ENCODE data around the gene CELSR3.

The CELSR3 gene

DNA sequence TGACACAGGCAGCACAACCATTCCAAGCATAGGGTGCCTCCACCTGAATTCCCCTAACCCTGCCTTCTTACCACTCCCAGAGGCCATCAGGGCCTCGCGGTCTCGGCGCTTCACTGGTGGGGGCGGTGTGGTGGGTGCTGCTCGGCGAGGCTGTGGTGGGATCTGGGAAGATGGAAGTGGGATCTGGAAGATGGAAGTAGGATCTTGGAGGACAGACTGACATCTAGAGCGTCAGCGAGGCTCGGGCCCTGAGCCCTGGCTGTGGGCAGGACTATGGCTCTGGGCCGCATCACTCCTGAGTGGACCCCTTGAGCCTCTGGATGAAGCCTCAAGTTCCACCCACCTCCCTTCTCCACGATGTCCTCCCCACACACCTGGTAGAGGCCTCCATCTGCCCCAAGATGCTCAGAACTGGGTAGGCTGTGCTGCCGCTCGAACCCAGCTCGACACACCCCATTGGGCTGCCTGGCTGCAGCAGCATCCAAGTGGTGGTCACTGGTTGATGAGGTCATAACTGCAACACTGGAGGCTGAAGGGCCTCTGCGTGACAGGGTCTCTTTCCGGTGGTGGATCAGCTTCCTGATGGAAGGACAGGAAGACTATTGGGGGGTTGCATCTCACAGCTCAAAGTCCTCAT is 19.4 kb upstream of the CELSR3 start:
- H3K9ac ChIP-seq (ENCODE audit: insufficient read length, low read depth): no peak overlapping the region
- TF ChIP-seq ZNF274 (IDR thresholded peaks at IDR 0.05; ENCODE audit: low read depth, low read length): no peak
- no peak for TF ChIP-seq SUZ12 (IDR thresholded peaks at IDR 0.05; ENCODE audit: extremely low read depth, insufficient read depth, insufficient read length)
- no peak for TF ChIP-seq YY1 (IDR thresholded peaks at IDR 0.05; ENCODE audit: insufficient read depth, insufficient read length)
- H3K9me3 ChIP-seq (ENCODE audit: insufficient read depth, low read length): no peaks in the 10 kb centered on the region
- DNase-seq (ENCODE audit: low read depth, low spot score): no peak
- peaks cover 64% of the 10 kb centered on the region for H3K36me3 ChIP-seq (ENCODE audit: insufficient read depth, insufficient read length, low read length)
- H3K4me1 ChIP-seq (ENCODE audit: insufficient read depth, insufficient read length): peaks cover 22% of the 10 kb centered on the region
- no peak overlapping the region for H3K4me3 ChIP-seq (ENCODE audit: insufficient read length, low read depth)
- H3K27me3 ChIP-seq (ENCODE audit: insufficient read depth, insufficient read length): no peaks in the 10 kb centered on the region

DNA sequence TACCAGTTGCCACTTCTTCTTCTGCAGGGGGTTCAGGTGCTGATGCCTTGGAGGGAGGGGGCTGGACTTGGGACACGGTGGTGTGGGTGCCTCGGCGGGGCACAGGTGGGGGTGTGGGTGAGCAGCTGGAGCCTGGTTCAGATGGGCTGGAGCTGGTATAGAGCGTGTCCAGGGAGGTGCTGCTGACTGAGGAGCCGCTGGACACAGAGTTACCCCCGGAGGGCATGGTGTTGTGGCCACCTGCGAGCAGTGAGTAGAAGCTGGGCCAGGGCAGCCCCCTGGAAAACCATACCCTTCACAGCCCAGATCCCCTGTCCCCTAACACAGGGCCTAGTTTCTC is 18.8 kb upstream of the CELSR3 start:
- Histone ChIP-seq H3K4me1 (ENCODE audit: insufficient read depth, insufficient read length) (peaks cover 22% of the 10 kb centered on the region), H3K36me3 (ENCODE audit: insufficient read depth, insufficient read length, low read length) (peaks cover 63% of the 10 kb centered on the region), H3K4me3 (ENCODE audit: insufficient read length, low read depth) (no peak overlapping the region), H3K27me3 (ENCODE audit: insufficient read depth, insufficient read length) (no peaks in the 10 kb centered on the region), H3K9me3 (ENCODE audit: insufficient read depth, low read length) (no peaks in the 10 kb centered on the region), H3K9ac (ENCODE audit: insufficient read length, low read depth) (no peak overlapping the region)
- TF ChIP-seq YY1 (IDR thresholded peaks at IDR 0.05; ENCODE audit: insufficient read depth, insufficient read length) (no peak), SUZ12 (IDR thresholded peaks at IDR 0.05; ENCODE audit: extremely low read depth, insufficient read depth, insufficient read length) (no peak), ZNF274 (IDR thresholded peaks at IDR 0.05; ENCODE audit: low read depth, low read length) (no peak)
- no peak for DNase-seq (ENCODE audit: low read depth, low spot score)

DNA sequence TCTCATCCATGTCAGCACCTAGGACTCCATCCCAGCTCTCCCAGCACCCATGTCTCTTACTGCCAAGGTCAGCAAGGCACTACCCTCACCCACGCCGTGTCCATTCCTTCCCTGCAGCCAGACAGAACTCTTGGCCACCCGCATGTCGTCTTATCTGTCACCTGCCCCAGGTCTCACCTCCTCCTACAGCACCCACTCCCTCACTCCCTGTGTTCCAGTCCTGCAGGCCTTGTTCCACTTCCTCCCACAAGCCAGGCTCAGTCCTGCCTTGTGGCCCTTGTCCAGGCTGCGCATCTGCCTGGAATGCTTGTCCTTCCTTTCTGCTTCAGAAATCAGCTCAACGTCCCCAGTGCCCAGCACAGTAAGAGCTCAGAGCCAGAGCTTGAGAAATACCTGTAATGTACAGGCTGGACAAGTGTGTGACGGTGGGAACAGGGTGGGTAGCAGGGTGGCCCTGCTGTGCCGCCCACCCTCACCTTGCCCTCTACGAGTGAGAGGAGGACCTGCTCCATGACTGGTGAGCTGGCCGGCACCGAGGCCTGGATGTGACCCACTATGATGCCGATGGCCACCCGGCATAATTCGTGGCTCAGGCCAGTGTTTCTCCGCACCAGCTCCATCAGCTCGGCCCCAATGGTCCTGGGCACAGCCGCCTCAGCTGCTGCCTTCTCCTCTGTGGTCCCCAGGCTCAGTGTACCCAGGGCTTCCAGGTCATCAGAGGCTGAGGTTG is 18.3 kb upstream of the CELSR3 start:
- H3K4me3 ChIP-seq (ENCODE audit: insufficient read length, low read depth): no peak overlapping the region
- H3K9me3 ChIP-seq (ENCODE audit: insufficient read depth, low read length): no peaks in the 10 kb centered on the region
- no peak overlapping the region for H3K9ac ChIP-seq (ENCODE audit: insufficient read length, low read depth)
- TF ChIP-seq YY1 (IDR thresholded peaks at IDR 0.05; ENCODE audit: insufficient read depth, insufficient read length) (no peak), ZNF274 (IDR thresholded peaks at IDR 0.05; ENCODE audit: low read depth, low read length) (no peak), SUZ12 (IDR thresholded peaks at IDR 0.05; ENCODE audit: extremely low read depth, insufficient read depth, insufficient read length) (no peak)
- H3K27me3 ChIP-seq (ENCODE audit: insufficient read depth, insufficient read length): no peaks in the 10 kb centered on the region
- no peak for DNase-seq (ENCODE audit: low read depth, low spot score)
- peaks cover 22% of the 10 kb centered on the region for H3K4me1 ChIP-seq (ENCODE audit: insufficient read depth, insufficient read length)
- peaks cover 68% of the 10 kb centered on the region for H3K36me3 ChIP-seq (ENCODE audit: insufficient read depth, insufficient read length, low read length)

DNA sequence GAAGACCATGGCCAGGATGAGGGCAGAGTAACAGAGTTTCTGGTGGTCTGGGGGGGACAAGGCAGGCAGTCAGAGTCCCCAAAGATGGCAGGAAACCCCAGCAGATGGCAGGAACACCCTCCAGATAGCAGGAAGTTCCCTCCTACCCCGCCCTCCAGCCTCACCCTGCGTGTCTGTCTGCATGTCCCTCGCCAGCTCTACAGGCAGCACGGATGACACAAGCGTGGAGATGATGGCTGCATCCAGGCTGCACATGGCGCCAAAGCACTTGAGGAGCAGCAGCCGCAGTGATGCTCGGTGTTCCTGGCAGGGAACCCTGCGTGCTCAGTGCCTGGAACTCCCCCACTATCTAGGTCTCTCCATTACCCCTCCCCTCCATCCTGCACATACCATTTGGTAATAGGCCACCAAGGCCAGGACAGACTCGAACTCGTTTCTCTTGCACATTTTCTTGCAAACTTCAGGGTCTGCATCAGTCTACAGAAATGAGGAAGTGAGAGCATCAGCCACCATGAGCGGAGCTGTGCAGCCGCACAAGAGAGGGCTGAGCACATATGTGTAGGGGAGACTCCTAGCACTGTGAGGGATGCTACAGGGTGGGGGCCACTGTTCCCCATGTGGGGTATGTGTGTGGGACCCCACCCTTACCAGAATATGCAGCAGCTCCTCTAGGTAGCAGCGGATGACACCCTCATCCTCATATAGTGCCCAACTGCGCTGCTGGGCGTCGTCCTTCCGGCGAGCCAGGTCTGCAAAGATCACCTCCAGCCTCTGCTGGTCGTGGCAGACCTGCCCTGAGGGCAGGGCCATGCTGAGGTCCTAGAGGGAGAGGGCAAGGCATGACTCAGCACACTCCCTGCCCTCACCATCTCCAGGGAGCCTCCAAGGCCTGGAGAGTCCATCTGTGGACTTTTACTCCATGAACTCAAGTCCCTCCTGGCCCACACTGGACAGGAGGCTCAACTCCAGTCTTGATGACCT is 17.0 kb upstream of the CELSR3 start:
- no peak for TF ChIP-seq SUZ12 (IDR thresholded peaks at IDR 0.05; ENCODE audit: extremely low read depth, insufficient read depth, insufficient read length)
- no peak for TF ChIP-seq ZNF274 (IDR thresholded peaks at IDR 0.05; ENCODE audit: low read depth, low read length)
- TF ChIP-seq YY1 (IDR thresholded peaks at IDR 0.05; ENCODE audit: insufficient read depth, insufficient read length): no peak
- Histone ChIP-seq H3K9ac (ENCODE audit: insufficient read length, low read depth) (no peak overlapping the region), H3K36me3 (ENCODE audit: insufficient read depth, insufficient read length, low read length) (peaks cover 78% of the 10 kb centered on the region), H3K9me3 (ENCODE audit: insufficient read depth, low read length) (no peaks in the 10 kb centered on the region), H3K4me1 (ENCODE audit: insufficient read depth, insufficient read length) (peaks cover 22% of the 10 kb centered on the region), H3K4me3 (ENCODE audit: insufficient read length, low read depth) (no peak overlapping the region), H3K27me3 (ENCODE audit: insufficient read depth, insufficient read length) (no peaks in the 10 kb centered on the region)
- no peak for DNase-seq (ENCODE audit: low read depth, low spot score)

DNA sequence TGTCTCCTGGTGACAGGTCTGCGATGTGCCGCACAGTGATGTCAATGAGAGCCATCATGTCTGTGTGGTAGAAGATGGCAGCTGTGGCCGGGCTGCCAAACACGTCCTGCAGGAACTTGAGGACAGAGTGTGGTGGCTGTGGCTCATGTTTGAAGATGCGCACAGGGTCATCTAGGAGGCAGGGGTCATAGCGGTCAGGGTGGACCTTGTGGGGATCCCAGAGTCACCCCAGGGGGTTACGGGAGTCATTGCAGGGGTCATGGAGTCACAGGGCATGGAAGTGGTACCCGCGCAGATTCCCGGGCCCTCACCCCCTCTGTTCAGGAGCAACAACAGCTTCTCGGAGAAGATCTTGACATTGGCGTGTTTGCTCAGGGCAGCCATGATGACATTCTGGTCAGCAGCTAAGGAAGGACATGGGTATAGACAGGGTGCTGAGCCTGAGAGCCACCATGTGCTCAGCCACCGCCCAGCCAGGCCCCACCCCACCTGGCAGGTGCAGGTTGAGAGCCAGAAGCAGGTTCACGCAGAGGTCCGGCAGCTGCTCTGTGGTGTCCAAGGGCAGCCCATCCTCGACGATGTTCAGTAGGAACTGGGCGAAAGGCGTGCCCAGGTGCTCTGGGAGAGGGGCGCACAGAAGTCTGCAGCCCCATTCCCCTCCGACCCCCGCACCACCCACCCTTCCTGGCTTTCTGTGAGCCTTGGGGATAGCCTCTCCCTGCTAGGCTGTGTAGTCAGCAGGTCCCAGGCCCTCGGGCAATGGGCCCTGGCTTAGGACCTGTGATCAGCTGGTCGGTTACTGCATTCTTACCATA is 16.1 kb upstream of the CELSR3 start:
- H3K4me3 ChIP-seq (ENCODE audit: insufficient read length, low read depth): no peak overlapping the region
- H3K36me3 ChIP-seq (ENCODE audit: insufficient read depth, insufficient read length, low read length): peaks cover 85% of the 10 kb centered on the region
- no peaks in the 10 kb centered on the region for H3K27me3 ChIP-seq (ENCODE audit: insufficient read depth, insufficient read length)
- H3K9ac ChIP-seq (ENCODE audit: insufficient read length, low read depth): no peak overlapping the region
- DNase-seq (ENCODE audit: low read depth, low spot score): no peak
- no peaks in the 10 kb centered on the region for H3K9me3 ChIP-seq (ENCODE audit: insufficient read depth, low read length)
- peaks cover 16% of the 10 kb centered on the region for H3K4me1 ChIP-seq (ENCODE audit: insufficient read depth, insufficient read length)
- no peak for TF ChIP-seq ZNF274 (IDR thresholded peaks at IDR 0.05; ENCODE audit: low read depth, low read length)
- TF ChIP-seq YY1 (IDR thresholded peaks at IDR 0.05; ENCODE audit: insufficient read depth, insufficient read length): no peak
- no peak for TF ChIP-seq SUZ12 (IDR thresholded peaks at IDR 0.05; ENCODE audit: extremely low read depth, insufficient read depth, insufficient read length)

DNA sequence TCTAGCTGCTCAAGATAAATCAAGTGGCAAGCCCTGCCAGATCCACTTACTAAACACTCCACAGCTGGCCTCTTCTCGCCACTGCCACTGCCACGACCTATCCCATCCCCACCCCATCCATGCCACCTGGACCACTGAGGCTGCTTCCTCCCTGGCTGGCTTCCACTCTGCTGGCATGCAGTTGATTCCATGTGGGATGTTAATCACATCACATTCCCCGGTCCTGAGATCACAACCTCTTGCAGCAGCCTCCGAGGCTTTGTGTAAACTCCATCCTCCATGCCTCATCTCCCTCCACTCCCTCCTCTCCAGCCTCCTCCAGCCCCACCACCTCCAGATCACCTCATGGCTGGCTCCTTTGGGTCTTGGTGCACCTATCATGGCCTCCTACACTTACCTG is 15.4 kb upstream of the CELSR3 start:
- Histone ChIP-seq H3K9ac (ENCODE audit: insufficient read length, low read depth) (no peak overlapping the region), H3K4me1 (ENCODE audit: insufficient read depth, insufficient read length) (peaks cover 14% of the 10 kb centered on the region), H3K27me3 (ENCODE audit: insufficient read depth, insufficient read length) (no peaks in the 10 kb centered on the region), H3K36me3 (ENCODE audit: insufficient read depth, insufficient read length, low read length) (peaks cover 84% of the 10 kb centered on the region), H3K9me3 (ENCODE audit: insufficient read depth, low read length) (no peaks in the 10 kb centered on the region), H3K4me3 (ENCODE audit: insufficient read length, low read depth) (no peak overlapping the region)
- no peak for TF ChIP-seq ZNF274 (IDR thresholded peaks at IDR 0.05; ENCODE audit: low read depth, low read length)
- TF ChIP-seq SUZ12 (IDR thresholded peaks at IDR 0.05; ENCODE audit: extremely low read depth, insufficient read depth, insufficient read length): no peak
- no peak for TF ChIP-seq YY1 (IDR thresholded peaks at IDR 0.05; ENCODE audit: insufficient read depth, insufficient read length)
- no peak for DNase-seq (ENCODE audit: low read depth, low spot score)

Data from NT2/D1 (cell line).